Neural progenitor cell (in vitro differentiated cells): Measurements from ENCODE around the gene KLHL30. TPM values are rescaled to one million over a fixed set of nuclear protein-coding genes. Genes with fewer than 3 reads are reported as not detected.

Experiments used
- DNase-seq: peaks from one replicate; pipeline ENCODE4 v3.0.0-alpha.2; 2016; ENCODE audit warnings: low spot score
- H2AFZ ChIP-seq: fragments of 200-600 bp; sonication (generic); replicated peaks from 2 replicates; pipeline ENCODE4 v1.6.1; 2016; ENCODE audit warnings: antibody characterized with exemption
- H3F3A ChIP-seq: fragments of 200-600 bp; sonication (generic); 2 replicates; pipeline ENCODE4 v1.6.1; 2016; ENCODE audit warnings: antibody characterized with exemption, low read depth
- H3K27ac ChIP-seq: fragments of 200-600 bp; sonication (generic); 2 replicates; pipeline ENCODE4 v1.5.1; 2016; ENCODE audit warnings: mild to moderate bottlenecking
- H3K27me3 ChIP-seq: fragments of 200-600 bp; sonication (generic); 2 replicates; pipeline ENCODE4 v1.6.1; 2016; ENCODE audit warnings: mild to moderate bottlenecking, moderate library complexity
- H3K36me3 ChIP-seq: fragments of 200-600 bp; sonication (generic); 2 replicates; pipeline ENCODE4 v1.5.1; 2016
- H3K4me1 ChIP-seq: fragments of 200-600 bp; sonication (generic); 2 replicates; pipeline ENCODE4 v1.6.1; 2016; ENCODE audit warnings: mixed run types
- H3K4me2 ChIP-seq: fragments of 200-600 bp; sonication (generic); 2 replicates; pipeline ENCODE4 v1.6.1; 2016
- H3K4me3 ChIP-seq: fragments of 200-600 bp; sonication (generic); 2 replicates; pipeline ENCODE4 v1.5.1; 2016
- H3K79me2 ChIP-seq: fragments of 200-600 bp; sonication (generic); 2 replicates; pipeline ENCODE4 v1.6.1; 2016; ENCODE audit warnings: low read depth
- H3K9ac ChIP-seq: fragments of 200-600 bp; sonication (generic); 2 replicates; pipeline ENCODE4 v1.6.1; 2016
- H3K9me3 ChIP-seq: fragments of 200-600 bp; sonication (generic); 2 replicates; pipeline ENCODE4 v1.5.1; 2016; ENCODE audit warnings: low read depth
- H4K20me1 ChIP-seq: fragments of 200-600 bp; sonication (generic); 2 replicates; pipeline ENCODE4 v1.6.1; 2016; ENCODE audit warnings: low read depth
- H3K27ac Mint-ChIP-seq: 3 replicates; pipeline ENCODE4 v1.8.0; 2021; ENCODE audit warnings: mixed read lengths
- H3K27me3 Mint-ChIP-seq: 2 replicates; pipeline ENCODE4 v1.8.0; 2022; ENCODE audit warnings: low read depth, mild to moderate bottlenecking, inconsistent platforms, moderate library complexity, mixed read lengths; ENCODE audit not compliant: insufficient read depth
- H3K36me3 Mint-ChIP-seq: 3 replicates; pipeline ENCODE4 v1.8.0; 2021; ENCODE audit warnings: mixed read lengths
- H3K4me1 Mint-ChIP-seq: 3 replicates; pipeline ENCODE4 v1.8.0; 2021; ENCODE audit warnings: mixed read lengths
- H3K4me3 Mint-ChIP-seq: 3 replicates; pipeline ENCODE4 v1.8.0; 2021; ENCODE audit warnings: mild to moderate bottlenecking, moderate library complexity, mixed read lengths
- H3K9me3 Mint-ChIP-seq: 3 replicates; pipeline ENCODE4 v1.8.0; 2020; ENCODE audit warnings: mixed read lengths
- EZH2 ChIP-seq: fragments of 200-600 bp; sonication (generic); IDR thresholded peaks from 2 replicates; pipeline ENCODE4 v1.6.1; 2017; ENCODE audit warnings: antibody characterized with exemption, mild to moderate bottlenecking, moderate library complexity
- EZH2phosphoT487 ChIP-seq: fragments of 200-600 bp; sonication (generic); IDR thresholded peaks from 2 replicates; pipeline ENCODE4 v1.6.1; 2017; ENCODE audit warnings: antibody characterized with exemption
- total RNA-seq: library from RNA; depleted of rRNA; stranded (reverse); fragments of >200 nt; gene quantifications from 2 replicates; pipeline ENCODE4 v1.2.3, GENCODE V29; 2015; ENCODE audit warnings: low replicate concordance
- TF ChIP-seq, protein P1 (sequence below): fragments of 200-600 bp; sonication (generic); IDR thresholded peaks from 2 replicates; pipeline ENCODE4 v1.5.1; 2017; ENCODE audit warnings: antibody characterized with exemption, mild to moderate bottlenecking

The KLHL30 gene
- total RNA-seq, 1 donor from 2014 or later: not detected

DNA sequence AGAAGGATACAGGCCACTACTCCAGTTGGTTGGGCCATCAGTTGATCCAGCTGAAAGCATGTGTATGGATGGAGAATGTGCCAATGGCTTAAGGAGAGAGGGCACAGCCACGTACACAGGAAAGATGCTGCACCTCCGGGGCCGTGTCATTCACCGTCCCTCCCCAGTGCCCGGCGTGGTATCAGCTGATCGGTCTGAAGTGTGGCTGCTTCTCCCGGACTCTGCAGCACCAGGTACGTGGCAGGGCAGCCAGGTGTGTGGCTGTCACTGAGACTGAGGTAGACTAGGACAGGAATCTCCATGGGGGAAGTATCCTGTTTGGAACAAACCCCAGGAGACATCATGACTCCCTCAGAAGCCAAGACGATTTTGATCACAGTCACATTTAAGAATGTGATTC, 16.1 kb downstream of the KLHL30 start:
- H3K27ac ChIP-seq: no peak overlapping the region
- H3K27ac Mint-ChIP-seq: no peak overlapping the region
- peaks cover 20% of the 10 kb centered on the region for H3K4me1 Mint-ChIP-seq
- peaks cover 3% of the 10 kb centered on the region for H3K9me3 Mint-ChIP-seq
- H3K4me2 ChIP-seq: no peak overlapping the region
- peaks cover 4% of the 10 kb centered on the region for H4K20me1 ChIP-seq
- H3K36me3 Mint-ChIP-seq: no peaks in the 10 kb centered on the region
- no peaks in the 10 kb centered on the region for H3K9me3 ChIP-seq
- peaks cover 12% of the 10 kb centered on the region for H3F3A ChIP-seq
- no peaks in the 10 kb centered on the region for H3K79me2 ChIP-seq
- H3K27me3 Mint-ChIP-seq: peaks cover 16% of the 10 kb centered on the region
- TF ChIP-seq EZH2phosphoT487 (no peak), EZH2 (no peak)
- TF ChIP-seq, protein P1, sequence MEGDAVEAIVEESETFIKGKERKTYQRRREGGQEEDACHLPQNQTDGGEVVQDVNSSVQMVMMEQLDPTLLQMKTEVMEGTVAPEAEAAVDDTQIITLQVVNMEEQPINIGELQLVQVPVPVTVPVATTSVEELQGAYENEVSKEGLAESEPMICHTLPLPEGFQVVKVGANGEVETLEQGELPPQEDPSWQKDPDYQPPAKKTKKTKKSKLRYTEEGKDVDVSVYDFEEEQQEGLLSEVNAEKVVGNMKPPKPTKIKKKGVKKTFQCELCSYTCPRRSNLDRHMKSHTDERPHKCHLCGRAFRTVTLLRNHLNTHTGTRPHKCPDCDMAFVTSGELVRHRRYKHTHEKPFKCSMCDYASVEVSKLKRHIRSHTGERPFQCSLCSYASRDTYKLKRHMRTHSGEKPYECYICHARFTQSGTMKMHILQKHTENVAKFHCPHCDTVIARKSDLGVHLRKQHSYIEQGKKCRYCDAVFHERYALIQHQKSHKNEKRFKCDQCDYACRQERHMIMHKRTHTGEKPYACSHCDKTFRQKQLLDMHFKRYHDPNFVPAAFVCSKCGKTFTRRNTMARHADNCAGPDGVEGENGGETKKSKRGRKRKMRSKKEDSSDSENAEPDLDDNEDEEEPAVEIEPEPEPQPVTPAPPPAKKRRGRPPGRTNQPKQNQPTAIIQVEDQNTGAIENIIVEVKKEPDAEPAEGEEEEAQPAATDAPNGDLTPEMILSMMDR: no peak
- H3K4me3 Mint-ChIP-seq: peak overlapping the region; percentile 38
- no peak for DNase-seq
- H3K4me1 ChIP-seq: peaks cover 18% of the 10 kb centered on the region
- H2AFZ ChIP-seq: no peak overlapping the region
- no peak overlapping the region for H3K4me3 ChIP-seq
- no peak overlapping the region for H3K9ac ChIP-seq
- H3K27me3 ChIP-seq: peaks cover 30% of the 10 kb centered on the region
- no peaks in the 10 kb centered on the region for H3K36me3 ChIP-seq

DNA sequence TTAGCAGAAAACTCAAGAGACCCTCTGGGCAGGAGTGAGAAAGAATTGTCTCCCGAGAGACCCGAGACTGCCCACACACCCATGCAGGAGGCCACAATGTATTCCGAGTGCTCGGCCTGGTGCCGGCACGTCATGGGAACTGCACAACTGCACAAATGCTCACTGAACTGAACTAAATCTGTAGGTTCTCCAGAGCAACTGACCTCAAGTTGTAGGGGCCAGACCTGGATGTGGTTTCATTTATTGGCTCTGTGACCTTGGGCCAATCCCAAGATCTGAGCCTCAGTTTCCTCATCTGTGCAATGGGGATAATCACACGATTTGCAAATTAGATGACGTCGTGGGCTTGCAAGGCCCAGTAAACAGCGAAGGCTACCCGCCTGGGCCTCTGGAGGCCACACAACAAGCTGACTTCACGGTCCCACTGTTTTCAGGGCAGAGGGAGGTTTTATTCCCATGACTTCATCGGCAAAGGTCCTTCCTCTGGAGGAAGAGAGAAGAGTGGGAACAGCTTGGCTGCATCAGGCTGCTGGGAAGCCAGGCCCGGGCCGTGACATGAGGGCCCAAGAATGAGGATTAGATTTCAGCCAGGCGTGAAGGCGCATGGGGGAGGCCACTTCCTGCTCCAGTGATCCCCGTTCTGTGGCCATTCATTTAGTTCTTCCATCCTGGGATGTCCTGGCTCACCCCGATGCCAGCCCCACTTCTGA, 16.7 kb downstream of the KLHL30 start:
- Histone ChIP-seq H3K4me3 (no peak overlapping the region), H2AFZ (no peak overlapping the region), H3K36me3 (no peaks in the 10 kb centered on the region), H3K27me3 (peaks cover 36% of the 10 kb centered on the region), H3F3A (peaks cover 12% of the 10 kb centered on the region), H3K9me3 (no peaks in the 10 kb centered on the region), H3K4me2 (no peak overlapping the region), H3K27ac (no peak overlapping the region), H4K20me1 (peaks cover 11% of the 10 kb centered on the region), H3K79me2 (no peaks in the 10 kb centered on the region), H3K4me1 (peaks cover 18% of the 10 kb centered on the region), H3K9ac (no peak overlapping the region)
- TF ChIP-seq, protein P1: no peak
- no peak for TF ChIP-seq EZH2phosphoT487
- TF ChIP-seq EZH2: no peak
- Mint-ChIP-seq H3K4me1 (peaks cover 21% of the 10 kb centered on the region), H3K4me3 (peak overlapping the region; percentile 46), H3K27ac (peak overlapping the region; percentile 78), H3K27me3 (peaks cover 17% of the 10 kb centered on the region), H3K36me3 (no peaks in the 10 kb centered on the region), H3K9me3 (peaks cover 3% of the 10 kb centered on the region)
- DNase-seq: no peak

DNA sequence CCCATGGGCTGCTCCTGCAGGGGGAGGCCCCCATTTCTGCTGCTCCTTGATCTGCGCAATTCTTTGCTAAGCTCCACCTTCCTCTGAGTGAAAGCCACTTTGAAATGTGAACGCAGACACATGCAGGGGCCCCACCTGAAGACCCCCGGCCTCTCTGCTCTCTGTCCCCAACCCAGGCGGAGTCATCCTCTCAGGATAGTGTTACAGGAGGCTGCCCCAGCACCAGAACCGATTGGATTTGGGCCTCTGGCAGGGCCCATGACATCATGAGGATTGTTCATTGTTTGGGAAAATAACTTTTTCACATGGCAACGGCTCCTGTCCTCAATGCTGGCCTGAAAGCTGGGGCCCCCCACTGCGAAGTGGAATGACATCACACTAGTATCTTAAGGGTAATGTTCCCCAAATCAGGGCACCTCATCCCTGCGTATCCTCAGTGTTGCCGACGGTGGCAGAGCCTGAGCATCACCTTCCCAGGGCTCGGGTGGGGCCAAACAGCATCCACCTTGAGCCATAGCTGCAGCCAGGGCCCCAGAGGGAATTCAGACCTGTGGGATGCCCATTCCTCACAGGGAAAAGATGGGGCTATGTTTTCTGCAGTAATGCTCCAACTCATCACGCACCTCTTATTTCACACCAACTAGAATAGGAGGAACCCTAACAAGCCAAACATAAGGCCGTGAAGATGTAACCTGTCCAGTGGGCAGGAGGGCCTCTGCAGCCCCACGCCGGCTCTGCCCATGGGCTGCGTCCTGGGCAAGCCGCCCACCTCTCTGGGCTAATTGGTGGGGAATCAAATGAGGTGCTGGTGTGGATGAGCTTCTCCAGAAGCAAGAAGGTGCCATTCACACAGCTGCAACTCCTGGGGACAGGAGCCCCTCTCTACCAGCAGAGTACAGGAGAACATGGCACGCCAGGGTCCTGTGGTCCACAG, 17.6 kb downstream of the KLHL30 start:
- Histone ChIP-seq H3K79me2 (no peaks in the 10 kb centered on the region), H3K4me3 (no peak overlapping the region), H3K9me3 (no peaks in the 10 kb centered on the region), H3K4me2 (no peak overlapping the region), H3K4me1 (peaks cover 18% of the 10 kb centered on the region), H3F3A (peaks cover 12% of the 10 kb centered on the region), H3K27me3 (peaks cover 45% of the 10 kb centered on the region), H4K20me1 (peaks cover 16% of the 10 kb centered on the region), H3K9ac (no peak overlapping the region), H3K36me3 (no peaks in the 10 kb centered on the region), H3K27ac (no peak overlapping the region), H2AFZ (no peak overlapping the region)
- Mint-ChIP-seq H3K27me3 (peaks cover 24% of the 10 kb centered on the region), H3K4me1 (peaks cover 21% of the 10 kb centered on the region), H3K4me3 (peak overlapping the region; percentile 46), H3K36me3 (no peaks in the 10 kb centered on the region), H3K9me3 (peaks cover 3% of the 10 kb centered on the region), H3K27ac (peak overlapping the region; percentile 78)
- no peak for DNase-seq
- TF ChIP-seq, protein P1: no peak
- TF ChIP-seq EZH2: no peak
- TF ChIP-seq EZH2phosphoT487: no peak
